HG03064 (cell line): ENCODE data around the gene ATP6V0E1.

Experiments
- ATAC-seq: cut with Tn5 transposase; IDR thresholded peaks from one replicate; pipeline ENCODE4 v1.9.1; 2021; ENCODE audit warnings: low read depth; ENCODE audit not compliant: unreplicated experiment

ATP6V0E1 gene

DNA sequence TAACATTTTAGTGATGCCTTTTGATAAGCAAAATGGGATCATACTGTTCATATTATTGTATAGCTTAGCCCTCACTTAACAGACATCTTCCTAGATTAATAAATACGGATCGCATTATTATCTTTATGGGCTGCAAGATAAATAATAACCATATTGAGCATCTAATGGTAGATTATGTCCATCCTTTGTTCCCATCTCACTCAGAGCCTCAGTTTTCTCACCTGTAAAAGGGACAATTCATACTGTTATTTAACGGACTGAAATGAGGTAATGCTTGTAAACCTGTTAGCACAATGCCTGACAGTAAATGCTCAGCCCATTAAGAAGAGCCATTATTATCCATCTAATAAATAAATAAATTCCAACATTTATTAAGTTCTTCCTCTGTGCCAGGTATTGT lies 27.3 kb upstream of the ATP6V0E1 start:
- no peak for ATAC-seq

DNA sequence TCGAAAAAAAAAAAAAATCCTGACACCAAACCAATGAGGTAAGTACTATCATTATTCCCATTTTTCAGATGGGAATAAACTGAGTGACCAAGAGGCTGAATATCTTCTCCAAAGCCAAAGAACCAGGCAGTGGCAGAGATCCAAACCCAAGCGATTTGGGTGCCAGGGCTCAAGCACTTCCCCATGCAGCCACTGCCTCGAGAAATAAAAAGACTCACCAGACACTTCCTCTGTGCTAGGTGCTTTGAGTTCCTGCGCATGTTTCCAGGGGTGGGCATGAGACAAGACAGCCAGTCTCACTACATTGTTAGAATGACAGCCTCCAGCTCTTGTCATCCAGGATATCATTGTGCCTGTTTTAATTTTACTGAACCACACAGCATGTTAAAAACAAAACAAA lies 26.6 kb upstream of the ATP6V0E1 start:
- no peak for ATAC-seq

DNA sequence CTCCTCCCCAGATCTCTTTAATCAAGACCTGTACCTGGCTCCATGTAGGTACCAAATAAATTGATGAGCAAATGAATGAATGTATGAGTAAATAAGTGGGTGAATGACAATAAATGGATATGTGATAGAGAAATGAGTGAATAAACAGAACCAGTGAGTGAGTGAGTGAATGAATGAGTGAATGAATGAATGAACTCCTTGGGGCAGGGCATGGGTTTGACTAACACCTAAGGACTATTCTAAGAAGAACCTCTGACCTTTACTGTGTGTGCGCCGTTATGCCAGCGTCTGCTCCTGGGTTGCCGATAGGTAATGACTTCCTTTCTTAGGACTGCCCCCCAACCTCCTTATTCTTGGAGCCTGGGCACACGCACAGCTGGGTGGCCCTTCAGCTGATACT lies 26.1 kb upstream of the ATP6V0E1 start:
- no peak for ATAC-seq

DNA sequence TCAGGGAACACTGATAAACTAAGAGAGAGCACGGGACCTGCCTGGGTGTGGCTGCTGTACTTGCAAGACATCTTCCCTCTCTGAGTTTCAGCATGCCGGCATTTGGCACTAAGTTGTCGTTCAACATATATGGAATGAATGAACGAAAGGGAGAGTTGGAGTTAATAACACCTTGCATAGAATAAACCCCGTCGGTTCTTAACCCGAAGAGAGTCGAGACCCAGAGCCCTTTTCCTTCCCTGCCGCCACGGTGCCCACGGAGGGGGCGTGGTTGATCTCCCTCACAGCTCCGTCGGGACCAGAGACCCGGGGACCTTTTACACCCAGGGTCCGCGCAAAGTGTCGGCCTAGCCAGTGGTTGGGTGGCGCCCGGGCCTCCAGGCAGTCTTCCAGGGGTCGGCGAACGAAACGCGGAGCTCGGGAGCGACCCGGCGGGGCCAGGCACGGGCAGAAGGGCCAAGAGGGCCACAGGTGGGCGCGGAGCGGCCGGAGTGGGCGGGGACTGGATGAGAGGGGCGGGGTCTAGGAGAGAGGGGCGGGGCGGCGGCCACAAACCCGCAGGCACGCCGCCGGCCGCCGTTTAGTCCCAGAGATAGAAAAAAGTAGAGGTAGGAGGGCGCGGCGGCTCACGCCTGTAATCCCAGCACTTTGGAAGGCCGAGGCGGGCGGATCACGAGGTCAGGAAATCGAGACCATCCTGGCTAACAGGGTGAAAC lies 25.1 kb upstream of the ATP6V0E1 start:
- ATAC-seq = peak; percentile 60

DNA sequence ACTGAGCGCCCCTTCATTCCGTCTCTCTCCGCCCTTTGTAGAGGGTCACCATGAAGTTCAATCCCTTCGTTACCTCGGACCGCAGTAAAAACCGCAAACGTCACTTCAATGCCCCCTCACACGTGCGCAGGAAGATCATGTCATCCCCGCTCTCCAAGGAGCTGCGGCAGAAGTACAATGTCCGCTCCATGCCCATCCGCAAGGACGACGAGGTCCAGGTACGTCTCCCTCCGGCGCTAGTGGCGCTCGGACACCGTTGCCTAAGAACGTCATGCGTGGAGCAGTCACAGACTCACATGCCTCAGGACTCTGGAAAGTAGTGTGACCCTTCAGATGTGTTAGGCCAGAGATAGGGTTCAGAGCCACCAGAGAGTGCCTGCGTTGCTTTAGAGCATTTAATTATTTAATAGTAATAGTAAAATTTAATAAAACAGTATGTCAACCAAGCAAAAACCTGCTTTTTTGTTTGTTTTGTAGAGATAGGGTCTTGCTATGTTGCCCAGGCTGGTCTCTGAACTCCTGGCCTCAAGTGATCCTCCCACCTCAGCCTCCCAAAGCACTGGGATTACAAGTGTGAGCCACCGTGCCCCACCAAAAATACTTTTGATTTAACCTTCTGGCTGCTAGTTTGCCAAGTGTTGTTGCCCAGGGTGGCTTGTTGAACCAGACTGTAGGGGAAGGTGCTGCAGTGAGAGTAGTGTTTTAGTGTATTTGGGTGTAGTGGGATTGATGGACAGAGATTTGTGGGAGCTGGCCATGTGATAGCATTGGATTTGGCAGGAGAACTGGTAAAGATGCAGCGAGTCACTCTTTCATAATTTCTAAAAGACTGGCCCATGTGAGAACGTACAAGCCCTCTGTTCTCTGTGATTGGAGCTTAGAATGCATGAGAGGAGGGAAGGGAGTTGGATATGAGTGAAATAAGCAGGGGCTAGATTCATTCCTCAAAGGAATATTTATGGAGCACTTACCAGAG lies 23.5 kb upstream of the ATP6V0E1 start:
- no peak for ATAC-seq

DNA sequence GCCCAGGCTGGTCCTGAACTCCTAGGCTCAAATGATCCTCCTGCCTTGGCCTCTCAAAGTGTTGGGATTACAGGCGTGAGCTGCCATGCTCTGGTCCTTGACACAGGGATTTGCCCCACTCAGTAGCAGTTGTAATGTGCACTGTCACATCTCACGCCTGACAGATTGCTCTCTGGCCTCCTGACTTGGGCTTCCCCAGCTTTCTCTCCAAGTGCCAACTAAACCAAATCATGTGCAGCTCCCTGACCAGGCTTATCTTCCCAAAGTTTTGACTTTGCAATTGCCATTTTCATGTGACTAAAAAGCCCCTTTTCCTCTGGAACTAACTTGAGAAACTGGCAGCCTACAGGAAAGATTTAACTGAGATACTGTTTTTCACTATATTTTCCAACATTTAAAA lies 13.7 kb upstream of the ATP6V0E1 start:
- ATAC-seq = no peak

DNA sequence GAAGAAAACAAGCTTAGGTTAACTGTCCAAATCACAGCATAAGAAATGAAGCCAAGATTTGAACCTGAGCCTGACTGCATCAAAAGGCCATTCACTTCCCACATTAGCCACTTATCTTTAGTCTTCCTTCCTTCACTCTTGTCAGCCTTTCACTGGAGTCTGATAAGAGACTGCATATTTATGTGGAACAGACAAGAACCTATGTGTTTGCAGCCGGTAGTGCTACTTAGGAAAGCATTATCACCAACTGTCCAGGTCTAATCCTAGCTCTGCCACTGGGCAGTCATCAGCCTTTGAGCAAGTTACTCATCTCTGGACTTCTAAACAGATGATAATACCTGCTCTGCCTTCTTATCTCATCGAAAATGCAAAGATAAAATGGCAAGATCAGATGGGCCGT lies 12.1 kb upstream of the ATP6V0E1 start:
- no peak for ATAC-seq

DNA sequence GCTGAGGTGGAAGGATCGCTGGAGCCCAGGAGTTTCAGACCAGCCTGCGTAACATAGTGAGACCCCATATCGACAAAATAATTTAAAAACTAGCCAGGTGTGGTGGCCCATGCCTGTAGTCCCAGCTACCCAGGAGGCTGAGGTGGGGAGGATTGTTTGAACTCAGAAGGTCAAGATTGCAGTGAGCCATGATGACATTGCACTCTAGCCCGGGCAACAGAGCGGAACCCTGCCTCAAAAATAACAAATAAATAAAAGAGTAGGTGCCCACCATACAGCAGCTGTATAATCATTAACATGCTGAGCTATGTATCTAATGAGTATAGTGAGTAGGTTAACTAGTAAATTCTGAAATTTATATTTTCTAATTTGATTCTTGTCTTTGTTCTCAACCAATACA lies 11.0 kb upstream of the ATP6V0E1 start:
- ATAC-seq = no peak

DNA sequence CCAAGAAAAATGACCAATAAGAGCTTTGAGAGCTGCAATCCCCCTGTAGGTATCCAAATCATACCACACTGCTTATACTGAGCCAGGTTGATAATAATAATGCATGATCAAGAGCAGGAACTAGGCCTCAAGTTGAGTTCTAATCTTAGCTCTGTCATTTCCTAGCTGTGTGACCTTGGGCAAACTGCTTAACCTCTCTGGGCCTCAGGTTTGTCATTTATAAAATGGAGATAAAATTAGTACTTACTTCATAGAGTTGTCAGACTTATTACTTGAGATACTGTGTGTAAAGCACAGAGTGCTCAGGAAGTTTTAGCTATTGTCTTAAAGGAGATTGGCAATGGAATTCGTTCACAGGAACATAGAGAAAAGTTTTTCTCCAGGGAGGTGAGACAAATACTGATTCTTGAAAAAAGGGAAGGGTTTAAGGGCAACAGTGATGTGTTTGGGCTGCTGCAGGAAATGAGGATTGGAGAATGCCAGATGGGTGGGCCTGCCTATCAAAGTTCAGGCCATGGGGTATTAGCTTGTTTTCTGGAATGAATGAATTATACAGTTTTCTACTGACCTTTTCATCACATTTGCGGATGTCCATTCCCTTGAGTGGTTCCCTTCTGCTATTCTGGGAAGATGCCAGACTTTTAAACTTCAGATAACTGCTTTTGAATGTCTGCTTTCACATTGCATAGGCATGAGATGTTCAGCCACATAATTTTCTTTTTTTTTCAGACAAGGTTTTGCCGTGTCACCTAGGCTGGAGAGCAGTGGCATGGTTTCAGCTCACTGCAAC lies 10.2 kb upstream of the ATP6V0E1 start:
- ATAC-seq = no peak

DNA sequence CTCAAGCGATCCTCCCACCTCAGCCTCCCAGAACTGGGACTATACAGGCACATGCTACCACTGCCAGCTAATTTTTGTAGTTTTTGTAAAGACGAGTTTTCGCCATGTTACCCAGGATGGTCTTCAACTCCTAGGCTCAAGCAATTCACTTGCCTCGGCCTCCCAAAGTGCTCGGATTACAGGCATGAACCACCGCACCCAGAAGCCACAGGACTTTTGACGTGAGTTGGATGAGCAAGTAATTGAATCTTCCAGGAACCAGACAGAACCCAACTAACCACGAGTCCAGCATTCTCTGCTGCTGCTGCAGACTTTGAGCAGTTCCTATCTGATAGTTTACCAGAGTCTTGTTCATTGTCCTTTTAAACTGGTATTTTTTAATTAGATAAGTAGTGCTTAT lies 9.6 kb upstream of the ATP6V0E1 start:
- ATAC-seq = no peak

DNA sequence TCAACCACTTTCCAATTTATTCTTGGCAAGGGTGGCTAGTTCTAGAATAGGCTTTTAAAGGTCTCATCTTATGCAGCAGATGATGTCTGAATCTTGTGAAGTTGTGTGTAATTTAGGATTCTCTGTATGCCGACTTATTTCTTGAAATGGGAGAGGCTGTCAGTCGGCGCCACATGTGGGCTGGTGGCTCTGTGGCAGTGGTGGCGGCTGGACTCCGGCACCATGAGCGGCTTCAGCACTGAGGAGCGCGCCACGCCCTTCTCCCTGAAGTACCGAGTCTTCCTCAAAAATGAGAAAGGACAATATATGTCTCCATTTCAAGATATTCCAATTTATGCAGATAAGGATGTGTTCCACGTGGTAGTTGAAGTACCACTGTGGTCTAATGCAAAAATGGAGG lies 8.3 kb upstream of the ATP6V0E1 start:
- no peak for ATAC-seq

DNA sequence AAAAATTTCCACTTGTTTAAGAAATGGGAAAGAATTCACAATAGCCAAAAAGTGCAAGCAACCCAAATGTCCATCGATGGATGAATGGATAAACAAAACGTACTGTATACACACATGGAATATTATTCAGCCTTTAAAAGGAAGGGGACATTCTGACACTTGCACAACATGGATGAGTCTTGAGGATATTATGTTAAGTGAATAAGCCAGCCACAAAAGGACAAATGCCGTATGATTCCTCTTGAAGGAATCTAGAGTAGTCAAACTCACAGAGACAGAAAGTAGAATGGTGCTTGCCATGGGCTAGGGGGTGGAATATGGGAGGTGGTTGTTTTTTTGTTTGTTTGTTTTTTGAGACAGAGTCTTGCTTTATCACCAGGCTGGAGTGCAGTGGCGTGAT lies 3.8 kb upstream of the ATP6V0E1 start:
- no peak for ATAC-seq

DNA sequence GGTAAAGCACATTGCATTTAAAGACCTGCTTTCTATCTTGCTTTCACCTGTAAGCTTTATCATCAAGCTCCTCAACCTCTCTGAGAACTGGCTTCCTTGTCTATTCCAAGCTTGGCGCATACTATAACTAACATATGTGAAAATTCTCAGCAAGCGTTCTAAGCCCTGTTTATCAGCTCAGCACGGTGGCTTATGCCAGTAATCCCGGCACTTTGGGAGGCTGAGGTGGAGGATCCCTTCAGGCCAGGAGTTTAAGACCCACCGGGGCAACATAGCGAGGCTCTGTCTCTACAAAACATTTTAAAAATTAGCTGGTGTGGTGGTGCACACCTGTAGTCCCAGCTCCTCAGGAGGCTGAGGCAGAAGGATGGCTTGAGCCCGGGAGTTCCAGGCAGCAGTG lies 1.6 kb upstream of the ATP6V0E1 start:
- no peak for ATAC-seq

DNA sequence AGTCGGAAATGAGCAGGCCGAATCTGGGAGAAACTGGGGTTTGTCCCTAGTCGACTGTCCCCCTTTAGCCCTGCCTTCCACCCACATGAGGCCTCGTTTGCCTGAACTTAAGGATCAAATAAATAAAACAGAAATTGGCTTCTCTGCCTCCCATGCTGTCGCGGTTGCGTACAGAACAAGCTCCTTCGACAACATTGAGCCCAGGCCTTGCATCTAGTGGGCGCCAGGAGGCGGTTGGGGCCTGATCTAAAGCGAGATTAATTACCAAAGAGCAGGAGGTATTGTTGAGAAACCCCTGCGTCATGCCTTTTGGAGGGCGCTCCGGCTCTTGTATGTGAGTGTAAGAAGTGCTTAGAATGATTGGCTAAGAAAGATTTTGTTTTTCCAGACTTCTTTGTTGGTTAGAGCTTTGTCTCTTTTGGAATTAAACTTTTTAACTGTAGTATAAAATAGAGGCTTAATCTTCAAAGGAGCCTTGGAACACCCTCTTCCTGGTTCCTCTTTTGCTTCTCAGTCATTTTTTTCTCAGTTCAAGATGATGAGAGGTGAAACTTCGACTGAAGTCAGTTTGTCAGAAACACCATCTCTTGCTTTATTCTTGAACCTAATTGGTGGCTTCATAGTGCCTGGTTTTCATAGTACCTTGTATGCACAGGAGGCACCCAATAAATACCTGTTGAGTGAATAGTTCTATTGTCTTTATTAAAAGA lies 828 bp downstream of the ATP6V0E1 start:
- ATAC-seq = peak; percentile 69

DNA sequence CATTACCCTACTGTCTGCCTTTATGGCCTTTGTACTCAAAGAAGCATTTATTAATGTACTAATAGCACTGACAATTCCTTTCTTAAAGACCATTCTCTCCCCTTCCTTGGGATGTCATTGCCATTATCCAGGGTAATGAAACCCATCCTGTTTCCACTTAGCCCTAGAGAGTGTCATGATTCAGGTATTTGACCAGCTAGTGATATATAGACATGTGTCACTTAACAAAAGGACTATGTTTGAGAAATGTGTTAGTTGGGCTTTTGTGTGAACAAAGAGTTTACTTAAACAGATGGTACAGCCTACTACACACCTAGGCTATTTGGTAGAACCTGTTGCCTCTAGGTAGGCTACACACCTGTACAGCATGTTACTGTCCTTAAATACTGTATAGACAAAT lies 2.0 kb downstream of the ATP6V0E1 start:
- no peak for ATAC-seq

DNA sequence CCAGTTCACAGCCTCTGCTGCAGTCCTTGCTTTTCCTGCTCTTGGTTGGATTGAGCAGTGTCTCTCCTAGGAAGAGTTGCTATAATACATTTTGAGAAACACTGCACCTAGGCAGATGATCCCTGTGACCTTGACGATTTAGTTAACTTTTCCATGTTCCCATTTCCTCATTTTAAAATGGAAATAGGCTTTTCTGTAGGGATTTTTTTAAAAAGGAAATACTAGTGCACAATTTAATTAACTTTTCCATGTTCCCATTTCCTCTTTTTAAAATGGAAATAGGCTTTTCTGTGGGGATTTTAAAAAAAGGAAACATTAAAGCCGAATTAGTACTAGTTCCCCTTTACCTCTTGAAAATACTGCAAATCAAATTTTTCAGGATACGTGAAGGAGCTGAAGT lies 4.7 kb downstream of the ATP6V0E1 start:
- no peak for ATAC-seq

DNA sequence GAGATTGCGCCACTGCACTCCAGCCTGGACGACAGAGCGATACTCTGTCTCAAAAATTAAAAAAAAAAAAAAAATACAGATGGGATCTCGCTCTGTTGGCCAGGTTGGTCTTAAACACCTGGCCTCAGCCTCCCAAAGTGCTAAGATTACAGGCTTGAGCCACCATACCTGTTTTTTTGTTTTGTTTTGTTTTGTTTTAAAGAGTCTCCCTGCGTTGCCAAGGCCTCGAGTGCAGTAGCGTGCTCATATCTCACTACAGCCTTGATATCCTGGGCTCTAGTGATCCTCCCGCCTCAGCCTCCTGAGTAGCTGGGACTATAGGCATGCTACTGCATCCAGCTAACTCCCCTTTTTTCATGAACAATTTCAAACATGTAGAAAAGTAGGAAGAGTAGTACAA lies 7.2 kb downstream of the ATP6V0E1 start:
- no peak for ATAC-seq

DNA sequence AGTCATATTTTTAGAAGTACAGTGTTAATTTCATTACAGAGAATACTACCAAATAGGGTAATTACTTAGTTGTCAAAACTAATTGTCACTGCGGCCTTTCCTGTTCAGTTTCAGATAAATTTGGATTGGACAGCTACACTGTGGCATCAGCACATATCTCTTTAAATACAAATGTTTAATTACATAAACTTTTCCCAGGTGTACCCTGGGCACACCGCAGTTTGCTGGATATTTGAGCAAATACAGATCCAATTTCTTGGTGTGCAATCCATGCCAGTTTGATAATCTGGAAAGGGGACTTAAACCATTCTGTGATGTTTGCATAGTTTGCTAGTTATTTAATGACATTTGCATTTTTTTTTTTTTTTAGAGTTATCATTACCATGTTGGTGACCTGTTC lies 10.8 kb downstream of the ATP6V0E1 start:
- no peak for ATAC-seq

DNA sequence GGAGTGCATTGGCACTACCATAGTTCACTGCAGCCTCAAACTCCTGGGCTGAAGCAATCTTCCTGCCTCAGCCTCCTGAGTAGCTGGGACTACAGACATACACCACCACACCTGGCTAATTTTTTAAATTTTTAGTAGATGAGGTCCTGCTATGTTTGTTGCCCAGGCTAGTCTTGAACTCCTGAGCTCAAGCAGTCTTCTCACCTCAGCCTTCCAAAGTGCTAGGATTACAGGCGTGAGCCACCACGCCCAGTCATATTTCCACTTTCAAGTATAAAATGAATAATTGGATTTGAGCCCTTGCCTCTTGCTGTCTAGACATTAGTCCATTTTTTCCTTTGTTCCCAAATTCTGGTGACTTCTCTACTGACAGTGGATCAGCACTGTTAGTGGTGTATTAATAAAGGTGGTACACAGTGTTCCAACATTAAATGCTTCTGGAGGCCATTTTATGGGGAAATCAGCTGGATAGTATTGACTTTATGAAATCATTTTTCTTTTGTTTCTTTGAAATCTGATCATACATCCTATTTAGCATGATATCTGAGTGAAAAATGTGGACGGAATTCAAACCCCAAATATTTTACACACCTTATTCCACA lies 15.9 kb downstream of the ATP6V0E1 start:
- no peak for ATAC-seq

DNA sequence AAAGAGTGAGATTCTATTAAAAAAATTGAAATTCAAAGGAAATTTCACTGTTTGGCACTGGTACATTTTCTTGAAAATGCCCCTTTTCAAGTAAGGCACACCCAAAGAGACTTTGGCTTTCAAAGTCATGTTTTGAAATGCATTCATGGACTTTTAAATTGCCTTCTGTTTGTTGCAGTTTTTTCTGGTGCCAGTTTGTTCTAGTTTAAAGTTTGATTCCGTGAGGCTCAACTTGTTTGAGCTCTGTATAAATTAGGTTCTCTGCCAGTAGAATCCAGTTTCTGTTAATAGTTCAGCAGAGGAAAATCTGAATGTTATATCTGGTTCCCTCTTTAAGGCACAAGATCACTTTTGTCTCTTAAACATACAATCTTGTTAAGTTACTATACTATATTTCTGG lies 16.4 kb downstream of the ATP6V0E1 start:
- no peak for ATAC-seq
